Limb (tissue), 2 donors: Measurements from ENCODE around the gene LRRC8B.

ENCODE experiments used
- DNase-seq, 2 donors: peaks; one replicate each; pipeline ENCODE4 v3.0.0-alpha.2; 2016; ENCODE audit errors: extremely low spot score in 2 of 2

Gene LRRC8B

GRCh38 chr1:89546934-89547562, 22.4 kb downstream of the LRRC8B start:
- no peak for DNase-seq

GRCh38 chr1:89547563-89548116, 23.0 kb downstream of the LRRC8B start:
- DNase-seq = no peak

GRCh38 chr1:89548122-89548857, 23.7 kb downstream of the LRRC8B start:
- DNase-seq = no peak

- no peak for DNase-seq
Observed at GRCh38 chr1:89550995-89551394, 26.4 kb downstream of the LRRC8B start.

GRCh38 chr1:89552471-89553081, 27.9 kb downstream of the LRRC8B start:
- no peak for DNase-seq

GRCh38 chr1:89553157-89553556, 28.5 kb downstream of the LRRC8B start:
- DNase-seq = no peak

GRCh38 chr1:89555550-89555949, 30.9 kb downstream of the LRRC8B start:
- DNase-seq = no peak

GRCh38 chr1:89556726-89557444, 32.3 kb downstream of the LRRC8B start:
- DNase-seq = no peak

GRCh38 chr1:89557445-89557825, 32.8 kb downstream of the LRRC8B start:
- DNase-seq = no peak

- DNase-seq = no peak
Observed at GRCh38 chr1:89557956-89558355, 33.3 kb downstream of the LRRC8B start.

GRCh38 chr1:89563957-89564604, 39.5 kb downstream of the LRRC8B start:
- DNase-seq = no peak

- DNase-seq = no peak
Observed at GRCh38 chr1:89565521-89565920, 40.9 kb downstream of the LRRC8B start.

- DNase-seq = no peak
Observed at GRCh38 chr1:89566761-89567174, 42.1 kb downstream of the LRRC8B start.

- no peak for DNase-seq
Observed at GRCh38 chr1:89567797-89568196, 43.2 kb downstream of the LRRC8B start.

GRCh38 chr1:89573410-89573809, 48.8 kb downstream of the LRRC8B start:
- no peak for DNase-seq

GRCh38 chr1:89574621-89575020, 50.0 kb downstream of the LRRC8B start:
- no peak for DNase-seq

- no peak for DNase-seq
Observed at GRCh38 chr1:89575207-89575606, 50.6 kb downstream of the LRRC8B start.

GRCh38 chr1:89576013-89576412, 51.4 kb downstream of the LRRC8B start:
- DNase-seq = no peak

GRCh38 chr1:89578151-89578550, 53.5 kb downstream of the LRRC8B start:
- DNase-seq = no peak

- DNase-seq = no peak
Observed at GRCh38 chr1:89578946-89579684, 54.5 kb downstream of the LRRC8B start.

- no peak for DNase-seq
Observed at GRCh38 chr1:89580036-89580435, 55.4 kb downstream of the LRRC8B start.
